Activated naive CD4-positive, alpha-beta T cell treated with anti-CD3 and anti-CD28 coated beads, Interleukin-2, amount 50 U/mL, for 24 hours (primary cell): Measurements from ENCODE around the gene HSD11B2.

Experiments
- H3K27ac Mint-ChIP-seq: one replicate; pipeline ENCODE4 v1.8.0; 2021; ENCODE audit warnings: mild to moderate bottlenecking, mixed read lengths
- H3K27me3 Mint-ChIP-seq: one replicate; pipeline ENCODE4 v1.8.0; 2021; ENCODE audit warnings: mixed read lengths
- H3K36me3 Mint-ChIP-seq: one replicate; pipeline ENCODE4 v1.8.0; 2021; ENCODE audit warnings: mixed read lengths
- H3K4me1 Mint-ChIP-seq: one replicate; pipeline ENCODE4 v1.8.0; 2021; ENCODE audit warnings: mixed read lengths
- H3K4me3 Mint-ChIP-seq: one replicate; pipeline ENCODE4 v1.8.0; 2021; ENCODE audit warnings: mild to moderate bottlenecking, mixed read lengths
- H3K9me3 Mint-ChIP-seq: one replicate; pipeline ENCODE4 v1.8.0; 2021; ENCODE audit warnings: mixed read lengths

Gene HSD11B2

DNA sequence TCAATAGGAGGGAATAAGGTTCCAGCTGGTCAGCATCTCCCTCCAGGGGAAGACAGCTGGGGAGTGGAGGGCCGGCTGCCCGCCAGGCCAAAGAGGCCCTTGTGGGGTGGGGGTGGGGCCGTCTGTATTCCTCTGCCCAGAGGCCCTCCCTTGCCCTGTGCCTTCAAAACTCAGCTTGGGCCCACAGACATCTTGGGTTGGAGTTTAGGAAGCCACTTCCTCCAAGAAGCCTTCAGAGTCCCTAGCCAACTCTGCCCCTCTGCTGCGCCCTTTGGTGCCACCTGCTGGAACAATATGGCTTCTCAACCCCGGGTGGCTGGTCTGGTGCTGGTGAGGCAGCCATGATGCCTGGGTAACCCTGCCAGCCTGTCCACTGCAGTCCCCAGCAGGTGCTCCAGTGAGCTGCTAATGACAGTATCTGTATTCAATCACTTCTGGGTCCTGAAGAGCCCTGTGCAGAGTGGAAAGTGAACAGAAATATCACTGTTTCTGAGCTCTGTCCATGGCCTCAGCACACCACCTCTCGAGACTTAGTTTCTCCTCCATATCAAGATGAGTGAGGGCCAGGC lies 16.7 kb downstream of the HSD11B2 start:
- H3K36me3 Mint-ChIP-seq = no peaks in the 10 kb centered on the region
- H3K9me3 Mint-ChIP-seq = no peaks in the 10 kb centered on the region
- no peak overlapping the region for H3K27ac Mint-ChIP-seq

DNA sequence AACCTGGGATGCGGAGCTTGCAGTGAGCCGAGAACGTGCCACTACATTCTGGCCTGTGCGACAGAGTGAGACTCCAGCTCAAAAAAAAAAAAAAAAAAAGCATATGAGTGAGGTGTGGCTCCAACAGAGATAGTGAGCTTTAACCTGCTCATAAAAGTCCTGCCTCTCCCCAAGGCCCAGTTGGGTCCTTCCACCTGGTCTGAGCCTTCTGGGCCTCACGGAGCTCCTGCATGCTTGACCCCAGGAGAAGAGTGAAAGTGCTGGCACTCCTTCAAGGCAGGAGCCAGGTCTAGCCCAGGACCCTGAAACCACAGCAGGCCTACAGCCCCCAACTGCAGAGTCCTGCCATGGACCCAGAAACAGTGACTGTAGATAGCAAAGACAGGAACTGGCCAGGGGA lies 17.7 kb downstream of the HSD11B2 start:
- Mint-ChIP-seq H3K36me3 (no peaks in the 10 kb centered on the region), H3K4me1 (no peaks in the 10 kb centered on the region), H3K27ac (no peak overlapping the region), H3K9me3 (no peaks in the 10 kb centered on the region), H3K27me3 (no peaks in the 10 kb centered on the region), H3K4me3 (no peak overlapping the region)

More for the DNA sequence above, 16.7 kb downstream of the HSD11B2 start:
- Mint-ChIP-seq H3K4me1 (no peaks in the 10 kb centered on the region), H3K4me3 (no peak overlapping the region), H3K27me3 (no peaks in the 10 kb centered on the region)

DNA sequence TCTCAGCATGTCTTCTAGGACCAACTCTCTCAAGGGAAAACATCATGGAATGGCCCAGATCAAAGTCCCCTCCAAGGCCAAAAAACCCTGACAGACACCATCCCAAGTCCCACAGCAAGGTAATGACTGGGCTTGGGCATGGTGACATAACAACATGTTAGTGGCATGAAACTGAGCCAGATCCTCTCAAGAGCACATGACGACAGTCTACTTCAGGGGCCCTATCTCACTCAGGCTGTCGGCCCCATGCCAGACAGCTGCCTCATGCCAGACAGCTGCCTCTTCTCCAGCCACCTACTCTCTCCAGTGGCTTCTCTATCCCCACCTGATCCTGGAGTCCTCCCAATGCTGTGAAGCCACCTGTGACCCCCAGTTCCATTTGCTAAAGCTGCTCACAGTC lies 18.4 kb downstream of the HSD11B2 start:
- H3K27ac Mint-ChIP-seq = no peak overlapping the region
- no peaks in the 10 kb centered on the region for H3K9me3 Mint-ChIP-seq
- H3K4me3 Mint-ChIP-seq = no peak overlapping the region
- H3K27me3 Mint-ChIP-seq = no peaks in the 10 kb centered on the region
- H3K4me1 Mint-ChIP-seq = no peaks in the 10 kb centered on the region
- H3K36me3 Mint-ChIP-seq = no peaks in the 10 kb centered on the region

DNA sequence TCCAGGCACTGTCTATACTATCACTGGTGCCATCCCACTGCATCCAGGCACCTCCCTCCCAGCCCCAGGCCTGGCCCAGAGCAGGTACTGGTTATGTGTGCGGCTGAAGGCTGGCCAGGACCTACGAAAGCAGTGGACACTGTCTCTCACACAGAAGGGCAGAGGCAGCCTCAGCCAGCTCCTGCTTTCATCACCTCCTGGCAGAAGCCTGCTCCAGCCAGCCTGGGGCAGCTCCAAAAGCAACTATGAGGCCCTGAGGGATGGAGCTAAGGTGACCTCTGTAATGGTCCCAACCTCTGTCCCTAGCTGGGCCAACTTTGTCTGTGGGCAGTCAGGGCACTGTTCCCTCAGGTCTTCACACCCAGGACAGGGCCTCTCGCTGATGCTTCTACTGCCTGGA lies 18.8 kb downstream of the HSD11B2 start:
- no peak overlapping the region for H3K27ac Mint-ChIP-seq

DNA sequence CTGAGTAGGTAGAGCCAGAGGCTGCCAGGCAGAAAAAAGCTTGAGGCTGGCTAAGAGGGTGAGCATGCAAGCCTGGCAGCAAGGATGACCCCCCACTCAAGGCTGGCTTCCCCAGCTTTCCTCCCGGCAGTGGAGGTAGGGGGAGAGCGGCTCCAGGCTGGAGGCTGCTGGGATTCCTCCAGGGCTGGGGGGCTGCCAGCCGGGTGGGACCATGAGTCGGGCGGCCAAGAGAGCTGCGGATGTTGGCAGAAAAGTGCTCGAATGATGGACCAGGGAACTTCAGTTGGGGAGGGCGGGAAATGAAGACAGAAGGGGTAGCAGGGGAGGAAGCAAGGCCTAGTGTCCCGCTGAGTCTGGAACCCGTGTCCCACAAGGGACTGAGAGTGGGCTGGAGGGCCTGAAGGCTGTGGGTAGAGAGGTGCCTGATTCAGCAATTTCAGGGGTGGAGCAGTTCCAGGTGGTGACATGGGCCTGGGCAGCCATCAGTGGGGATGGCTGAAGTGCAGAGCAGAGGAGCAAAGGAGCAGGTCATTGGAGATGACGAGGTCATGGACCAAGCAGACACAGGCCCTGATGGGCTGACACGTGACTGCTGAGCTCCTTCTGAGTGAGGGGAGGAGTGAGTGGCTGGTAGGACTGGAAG lies 20.3 kb downstream of the HSD11B2 start:
- Mint-ChIP-seq H3K27ac (no peak overlapping the region), H3K36me3 (no peaks in the 10 kb centered on the region), H3K4me1 (peaks cover 1% of the 10 kb centered on the region), H3K27me3 (no peaks in the 10 kb centered on the region), H3K9me3 (no peaks in the 10 kb centered on the region), H3K4me3 (no peak overlapping the region)

More for the DNA sequence above, 18.8 kb downstream of the HSD11B2 start:
- Mint-ChIP-seq H3K4me3 (no peak overlapping the region), H3K27me3 (no peaks in the 10 kb centered on the region), H3K4me1 (no peaks in the 10 kb centered on the region), H3K9me3 (no peaks in the 10 kb centered on the region), H3K36me3 (no peaks in the 10 kb centered on the region)

DNA sequence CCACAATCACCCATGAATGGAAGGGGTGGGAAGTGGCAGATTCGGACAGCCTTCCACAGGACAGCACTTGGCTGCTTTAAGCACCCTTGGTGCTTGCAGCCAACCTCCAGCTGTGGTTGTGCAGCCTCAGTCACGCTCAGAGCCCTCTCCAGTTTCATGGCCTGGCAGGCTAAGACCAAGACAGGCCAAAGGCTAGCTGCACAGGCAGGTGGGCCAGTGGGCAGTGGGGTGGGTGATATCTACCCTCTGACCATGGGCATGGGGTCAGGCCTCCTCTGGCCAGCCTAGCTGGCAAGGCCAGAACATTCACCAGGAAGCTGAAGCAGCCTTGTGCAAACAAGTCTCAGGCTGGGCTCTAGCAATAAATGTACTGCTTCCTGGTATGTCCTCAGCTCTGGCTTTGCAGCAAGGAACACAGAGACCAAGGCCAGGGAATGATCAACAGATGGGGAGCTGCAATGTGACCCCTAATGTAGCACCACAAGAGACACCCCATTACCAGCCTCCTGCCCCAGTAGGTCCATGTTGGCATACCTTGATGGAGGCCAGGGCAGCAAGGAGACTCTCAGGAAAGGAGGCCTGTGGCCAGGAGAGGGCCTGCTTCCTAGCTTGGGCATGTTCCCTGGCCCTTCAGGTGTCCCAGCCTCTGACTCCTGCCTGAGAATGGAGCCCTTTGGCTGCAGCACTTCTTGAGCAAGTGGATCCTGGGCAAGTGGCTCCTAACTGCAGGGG lies 20.9 kb downstream of the HSD11B2 start:
- Mint-ChIP-seq H3K27me3 (no peaks in the 10 kb centered on the region), H3K4me3 (no peak overlapping the region), H3K36me3 (no peaks in the 10 kb centered on the region), H3K4me1 (peaks cover 8% of the 10 kb centered on the region), H3K27ac (no peak overlapping the region), H3K9me3 (no peaks in the 10 kb centered on the region)

DNA sequence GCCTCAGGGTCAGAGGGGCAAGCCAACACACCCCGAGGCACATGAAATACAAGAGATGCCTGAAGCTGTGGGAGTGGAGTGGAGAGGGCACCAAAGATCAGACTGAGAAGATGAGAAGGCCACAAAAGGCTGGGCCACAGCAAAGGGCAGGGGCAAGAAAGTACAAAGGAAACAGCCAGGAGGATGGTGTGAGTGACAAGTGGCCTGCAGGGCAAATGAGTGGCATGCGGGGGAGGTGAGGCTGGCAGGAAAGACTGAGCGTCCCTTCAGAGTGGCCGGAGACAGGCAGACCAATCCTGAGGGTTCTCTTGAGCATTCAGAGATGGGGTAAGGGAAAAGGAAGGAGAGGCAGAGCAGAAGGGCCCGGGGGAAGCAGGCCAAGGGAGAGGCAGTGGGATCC lies 23.2 kb downstream of the HSD11B2 start:
- Mint-ChIP-seq H3K4me3 (no peak overlapping the region), H3K9me3 (no peaks in the 10 kb centered on the region), H3K27me3 (no peaks in the 10 kb centered on the region), H3K36me3 (no peaks in the 10 kb centered on the region), H3K27ac (no peak overlapping the region), H3K4me1 (peaks cover 17% of the 10 kb centered on the region)

DNA sequence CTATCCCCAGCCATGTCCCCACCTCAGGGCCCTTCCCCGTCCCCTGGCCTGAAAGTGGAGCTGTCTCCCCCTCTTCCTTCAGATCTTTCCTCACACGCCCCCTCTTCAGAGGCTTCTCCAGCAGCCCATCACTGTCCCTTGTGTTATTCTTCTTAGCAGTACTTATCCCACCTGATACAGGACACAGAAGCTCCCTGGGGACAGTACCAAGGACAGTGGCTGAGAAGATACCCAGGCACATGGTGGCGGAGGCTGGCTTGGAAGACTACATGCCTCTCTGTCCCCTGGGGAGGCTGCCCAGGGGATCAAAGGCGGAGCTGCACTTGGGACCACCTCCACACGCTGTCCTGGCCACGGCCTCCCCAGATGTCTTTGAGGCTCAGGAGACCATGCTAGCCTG lies 23.9 kb downstream of the HSD11B2 start:
- Mint-ChIP-seq H3K27ac (no peak overlapping the region), H3K4me3 (no peak overlapping the region), H3K4me1 (peaks cover 17% of the 10 kb centered on the region), H3K36me3 (no peaks in the 10 kb centered on the region), H3K9me3 (no peaks in the 10 kb centered on the region), H3K27me3 (no peaks in the 10 kb centered on the region)

DNA sequence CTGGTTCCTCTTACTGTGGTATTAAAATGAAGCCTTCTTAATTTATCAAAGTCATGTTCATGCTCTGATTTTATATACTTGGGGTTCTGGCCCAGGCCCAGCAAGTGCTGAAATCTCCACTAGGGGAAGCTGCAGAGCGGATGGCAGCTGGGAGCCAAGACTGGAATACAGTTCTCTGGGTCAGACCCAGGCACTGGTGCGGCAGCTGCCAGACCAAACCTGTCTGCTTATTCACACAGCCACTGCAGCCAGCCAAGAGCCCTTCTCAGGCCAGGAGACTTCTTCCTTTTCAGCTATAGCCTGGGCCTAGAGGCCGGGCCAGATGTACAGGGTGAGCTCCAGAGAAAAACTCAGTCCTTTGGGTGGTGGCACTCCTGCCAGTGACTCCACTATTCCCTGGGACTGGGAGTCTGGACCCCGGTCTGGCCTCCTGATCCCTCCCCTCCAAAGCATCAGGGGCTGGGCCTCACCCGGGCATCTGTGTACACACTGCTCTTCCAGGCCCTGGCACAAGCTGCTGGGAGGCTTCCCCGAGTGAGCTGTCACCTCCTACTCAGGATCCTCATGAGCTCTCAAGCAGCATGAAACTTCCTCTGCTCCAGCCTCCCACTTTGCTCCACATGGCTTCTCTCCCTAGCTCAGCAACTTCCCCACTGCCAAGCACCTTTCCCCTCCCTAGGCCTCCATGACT lies 25.6 kb downstream of the HSD11B2 start:
- Mint-ChIP-seq H3K36me3 (no peaks in the 10 kb centered on the region), H3K27me3 (no peaks in the 10 kb centered on the region), H3K4me3 (no peak overlapping the region), H3K9me3 (no peaks in the 10 kb centered on the region), H3K27ac (no peak overlapping the region), H3K4me1 (peaks cover 17% of the 10 kb centered on the region)

DNA sequence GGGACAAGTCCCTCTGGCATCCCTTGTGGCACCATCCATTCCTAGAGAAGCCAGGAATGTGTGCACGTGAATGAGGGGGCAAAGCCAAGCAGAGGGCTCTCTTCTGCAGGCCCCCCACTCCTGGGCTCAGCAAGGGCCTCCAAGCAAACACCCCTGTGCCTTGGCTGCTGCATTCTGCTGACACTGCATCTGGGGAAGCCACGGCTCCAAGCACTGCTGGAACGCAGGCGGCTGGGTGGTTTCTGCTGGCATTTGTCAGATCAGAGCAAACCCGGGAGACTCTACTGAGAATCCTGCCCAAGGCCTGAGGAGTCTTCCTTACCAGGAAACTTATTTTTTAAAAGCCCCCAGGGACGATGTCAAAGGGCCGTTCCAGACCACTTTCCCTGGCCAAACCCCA lies 26.7 kb downstream of the HSD11B2 start:
- Mint-ChIP-seq H3K27me3 (no peaks in the 10 kb centered on the region), H3K4me1 (peaks cover 17% of the 10 kb centered on the region), H3K27ac (no peak overlapping the region), H3K4me3 (no peak overlapping the region), H3K36me3 (no peaks in the 10 kb centered on the region), H3K9me3 (no peaks in the 10 kb centered on the region)

DNA sequence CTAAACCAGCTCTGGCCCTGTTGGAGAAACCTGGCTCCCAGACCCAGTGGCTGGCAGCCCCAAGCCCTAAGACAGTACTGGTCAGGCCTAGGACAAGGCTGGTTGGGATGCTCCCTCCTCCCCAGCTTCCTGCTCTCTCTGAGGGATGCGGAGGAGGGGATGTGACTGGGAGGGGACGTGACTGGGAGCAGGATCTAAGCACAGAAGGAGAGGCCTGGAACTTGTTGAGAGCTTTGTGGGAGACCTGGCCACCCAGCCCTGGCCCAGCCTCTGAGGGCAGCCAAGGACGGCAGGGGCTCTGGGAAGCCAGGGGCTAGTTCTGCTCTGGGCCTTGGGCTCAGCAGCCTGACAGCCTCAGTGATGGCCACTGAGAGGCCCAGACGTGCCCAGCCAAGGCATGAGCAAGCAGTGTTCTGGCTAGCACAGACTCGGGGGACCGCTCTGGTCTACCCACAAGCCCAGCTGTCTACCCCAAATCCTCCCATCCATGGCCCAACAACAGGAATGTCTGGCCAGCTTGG lies 27.3 kb downstream of the HSD11B2 start:
- no peak overlapping the region for H3K27ac Mint-ChIP-seq
- H3K4me3 Mint-ChIP-seq = no peak overlapping the region
- H3K36me3 Mint-ChIP-seq = no peaks in the 10 kb centered on the region
- no peaks in the 10 kb centered on the region for H3K27me3 Mint-ChIP-seq
- peaks cover 17% of the 10 kb centered on the region for H3K4me1 Mint-ChIP-seq
- H3K9me3 Mint-ChIP-seq = no peaks in the 10 kb centered on the region

DNA sequence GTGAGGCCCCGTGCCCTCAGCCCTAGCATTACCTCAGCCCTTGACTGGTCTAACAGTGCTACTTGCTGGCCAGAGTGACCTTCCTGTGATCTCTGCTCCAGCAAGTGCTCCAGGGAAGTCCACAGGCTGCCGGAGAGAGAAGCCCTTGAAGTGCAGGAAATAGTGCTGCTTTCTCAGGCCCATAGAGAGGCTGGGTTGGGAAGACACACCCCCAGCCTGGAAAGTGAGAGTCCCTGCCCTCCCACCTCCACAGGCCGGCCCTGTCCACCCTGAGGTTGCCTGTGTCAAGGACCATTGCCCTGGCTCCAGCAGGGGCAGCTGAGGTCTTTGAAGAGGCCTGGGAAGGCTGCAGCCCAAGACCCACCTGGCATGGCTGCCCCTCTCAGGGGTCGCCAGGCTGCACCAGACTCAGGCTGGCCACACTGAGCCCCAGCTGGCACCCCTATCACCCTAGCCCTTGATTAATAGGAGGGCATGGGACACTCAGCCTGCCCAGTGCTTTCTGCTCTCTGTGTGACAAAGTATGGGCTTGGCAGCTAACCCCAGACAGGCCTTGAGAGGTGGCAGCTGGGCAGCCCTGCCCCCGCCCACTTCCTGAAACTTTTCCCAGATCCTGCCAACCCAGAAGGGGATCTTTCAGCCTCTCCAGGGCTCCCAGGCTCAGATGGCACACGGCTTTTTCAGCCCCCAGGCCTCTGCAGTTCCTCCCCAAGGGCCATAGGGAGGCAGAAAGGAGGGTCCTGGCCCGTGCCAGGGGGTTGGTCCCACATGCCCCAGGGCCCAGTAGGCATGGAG lies 28.3 kb downstream of the HSD11B2 start:
- Mint-ChIP-seq H3K4me3 (no peak overlapping the region), H3K27me3 (no peaks in the 10 kb centered on the region), H3K9me3 (no peaks in the 10 kb centered on the region), H3K36me3 (no peaks in the 10 kb centered on the region), H3K27ac (no peak overlapping the region), H3K4me1 (peaks cover 17% of the 10 kb centered on the region)

DNA sequence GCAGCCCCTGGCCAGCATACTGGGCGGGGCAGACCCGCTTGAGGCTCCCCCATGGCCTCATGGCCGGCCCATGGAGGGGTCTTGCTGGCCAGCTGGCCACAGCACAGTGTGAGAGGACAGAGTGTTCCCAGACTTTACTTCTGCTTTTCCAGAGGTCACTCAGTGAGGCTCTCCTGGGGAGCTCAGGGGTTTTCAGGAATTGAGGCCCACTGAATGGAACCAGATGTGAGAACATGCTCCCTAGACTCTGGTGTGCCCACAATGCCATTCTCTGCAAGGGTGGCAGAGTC lies 28.9 kb downstream of the HSD11B2 start:
- H3K36me3 Mint-ChIP-seq = no peaks in the 10 kb centered on the region

DNA sequence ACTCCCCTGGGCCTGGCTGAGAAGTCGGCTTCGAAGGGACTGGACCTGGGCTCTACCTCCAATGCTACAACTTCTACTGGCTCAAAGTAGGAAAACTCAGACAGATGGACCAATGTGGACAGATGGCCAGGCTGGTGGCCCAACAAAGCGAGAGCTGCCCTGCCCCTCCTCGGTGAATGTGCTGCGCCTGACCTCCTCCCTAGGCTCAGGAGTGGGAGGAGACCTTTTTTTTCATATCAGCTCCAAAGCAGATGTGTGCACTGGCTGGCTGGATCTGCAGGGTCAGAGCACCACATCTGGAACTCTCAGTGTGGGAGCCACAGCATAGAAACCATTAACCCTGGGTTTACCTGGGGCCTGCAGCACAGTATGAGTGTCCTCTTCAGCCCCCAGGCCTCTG lies 29.2 kb downstream of the HSD11B2 start:
- no peaks in the 10 kb centered on the region for H3K36me3 Mint-ChIP-seq
- no peaks in the 10 kb centered on the region for H3K9me3 Mint-ChIP-seq
- H3K27me3 Mint-ChIP-seq = no peaks in the 10 kb centered on the region
- no peak overlapping the region for H3K4me3 Mint-ChIP-seq
- peaks cover 17% of the 10 kb centered on the region for H3K4me1 Mint-ChIP-seq
- peak overlapping the region; percentile 2 for H3K27ac Mint-ChIP-seq

More for the DNA sequence above, 28.9 kb downstream of the HSD11B2 start:
- Mint-ChIP-seq H3K27me3 (no peaks in the 10 kb centered on the region), H3K4me1 (peaks cover 17% of the 10 kb centered on the region), H3K4me3 (no peak overlapping the region), H3K9me3 (no peaks in the 10 kb centered on the region), H3K27ac (no peak overlapping the region)

DNA sequence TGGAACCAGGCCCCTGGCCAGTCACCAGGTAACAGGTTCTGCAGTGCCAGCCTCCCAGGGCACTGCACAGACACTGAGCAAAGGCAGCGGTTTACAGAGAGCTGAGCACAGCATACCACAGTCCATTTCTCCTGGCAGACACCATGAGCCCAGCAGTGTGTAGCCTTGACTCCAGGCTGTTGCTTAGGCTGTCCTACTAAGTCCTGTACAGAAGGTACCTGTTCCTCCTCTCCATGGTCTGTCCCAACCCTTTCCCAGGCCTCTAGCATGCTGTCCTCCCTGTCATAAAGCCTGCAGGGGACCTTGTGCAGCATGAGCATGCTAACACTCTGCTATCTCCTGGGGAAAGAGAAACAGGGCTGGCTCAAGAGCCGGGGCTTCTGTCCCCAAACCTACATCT lies 30.0 kb downstream of the HSD11B2 start:
- Mint-ChIP-seq H3K4me1 (peaks cover 25% of the 10 kb centered on the region), H3K27ac (no peak overlapping the region), H3K9me3 (no peaks in the 10 kb centered on the region), H3K36me3 (no peaks in the 10 kb centered on the region), H3K27me3 (no peaks in the 10 kb centered on the region), H3K4me3 (no peak overlapping the region)
